SK-N-SH (cell line): ENCODE results near the gene COQ8B. TPM values are rescaled to one million over a fixed set of nuclear protein-coding genes. Genes with fewer than 3 reads are reported as not detected.

Source experiments
- CTCF ChIA-PET: fragments of 300-600, 350-600 bp; formaldehyde crosslinking; extraction: SDS; loops from one replicate; lab custom pipeline; 2021; lab: Yijun Ruan, JAX
- POLR2A ChIA-PET: fragments of 350-600 bp; sonication (Branson Sonifier 250); formaldehyde crosslinking; extraction: SDS; loops from one replicate; lab custom pipeline; 2020; ENCODE audit warnings: antibody characterized with exemption, inconsistent platforms; lab: Yijun Ruan, JAX
- DNase-seq: peaks from one replicate; pipeline ENCODE4 v3.0.0; 2012
- H2AFZ ChIP-seq: fragments of 200-600 bp; sonication (generic); 2 replicates; pipeline ENCODE4 v1.8.1; 2016; ENCODE audit warnings: antibody characterized with exemption, mild to moderate bottlenecking, low read depth
- H3F3A ChIP-seq: fragments of 200-600 bp; sonication (generic); replicated peaks from 2 replicates; pipeline ENCODE3; 2016; ENCODE audit warnings: antibody characterized with exemption, mild to moderate bottlenecking; ENCODE audit not compliant: insufficient read depth
- H3K27ac ChIP-seq, 2 experiments: fragments of 200-500 bp in 1 of 2; fragments of 200-600 bp in 1 of 2; sonication (Bioruptor generic) in 1 of 2; sonication (generic), shearing (Covaris generic) in 1 of 2; 2 replicates each; pipeline versions ENCODE4 v1.5.1 to v1.6.1; 2014 to 2016; ENCODE audit warnings: low read depth in 2 of 2, inconsistent platforms in 1 of 2, low read length in 1 of 2, mild to moderate bottlenecking in 1 of 2, mixed read lengths in 1 of 2
- H3K27me3 ChIP-seq: fragments of 200-600 bp; sonication (generic), shearing (Covaris generic); 2 replicates; pipeline ENCODE4 v1.6.1; 2016; ENCODE audit warnings: mixed run types; ENCODE audit not compliant: insufficient read depth
- H3K36me3 ChIP-seq, 2 experiments: fragments of 200-500 bp in 1 of 2; fragments of 200-600 bp in 1 of 2; sonication (Bioruptor generic) in 1 of 2; sonication (generic) in 1 of 2; replicated peaks in 1 of 2; 2 replicates each; pipeline versions ENCODE3 to v1.5.1; 2014 to 2016; ENCODE audit warnings: low read length in 1 of 2, mild to moderate bottlenecking in 1 of 2; ENCODE audit not compliant: insufficient read depth in 2 of 2, control insufficient read depth in 1 of 2
- H3K4me1 ChIP-seq, 2 experiments: fragments of 200-500 bp in 1 of 2; fragments of 200-600 bp in 1 of 2; sonication (Bioruptor generic) in 1 of 2; sonication (generic), shearing (Covaris generic) in 1 of 2; 2 replicates each; pipeline versions ENCODE4 v1.5.1 to v1.6.1; 2014 to 2016; ENCODE audit warnings: low read depth in 1 of 2, low read length in 1 of 2, mixed run types in 1 of 2; ENCODE audit not compliant: insufficient read depth in 2 of 2, control insufficient read depth in 1 of 2
- H3K4me2 ChIP-seq: fragments of 200-600 bp; sonication (generic), shearing (Covaris generic); 2 replicates; pipeline ENCODE4 v1.6.1; 2017; ENCODE audit warnings: mixed run types
- H3K4me3 ChIP-seq, 2 experiments: fragments of 200-500 bp in 1 of 2; fragments of 200-600 bp in 1 of 2; sonication (Bioruptor generic) in 1 of 2; sonication (generic), shearing (Covaris generic) in 1 of 2; 2 replicates each; pipeline versions ENCODE4 v1.5.1 to v1.8.1; 2014 to 2016; ENCODE audit warnings: low read depth in 2 of 2, inconsistent platforms in 1 of 2, low read length in 1 of 2, mild to moderate bottlenecking in 1 of 2, mixed read lengths in 1 of 2, moderate library complexity in 1 of 2
- H3K79me2 ChIP-seq: fragments of 200-600 bp; sonication (generic); 2 replicates; pipeline ENCODE4 v1.8.1; 2017; ENCODE audit warnings: mild to moderate bottlenecking; ENCODE audit not compliant: insufficient read depth
- H3K9ac ChIP-seq: fragments of 200-600 bp; sonication (generic); 2 replicates; pipeline ENCODE4 v1.6.1; 2017; ENCODE audit warnings: mixed run types
- H3K9me2 ChIP-seq: fragments of 200-600 bp; sonication (generic); 2 replicates; pipeline ENCODE4 v1.6.1; 2017; ENCODE audit warnings: mixed run types
- H3K9me3 ChIP-seq: fragments of 200-600 bp; sonication (generic); 2 replicates; pipeline ENCODE4 v1.6.1; 2017; ENCODE audit warnings: mixed run types, mild to moderate bottlenecking, moderate library complexity
- H4K20me1 ChIP-seq: fragments of 200-600 bp; sonication (generic); 2 replicates; pipeline ENCODE4 v1.6.1; 2017; ENCODE audit warnings: mild to moderate bottlenecking, mixed run types; ENCODE audit not compliant: insufficient read depth
- CTCF ChIP-seq: fragments of 200-600 bp; sonication (generic); IDR thresholded peaks from 2 replicates; pipeline ENCODE4 v1.6.1; 2017; ENCODE audit warnings: antibody characterized with exemption, mild to moderate bottlenecking, moderate library complexity
- EP300 ChIP-seq, 2 experiments: IDR thresholded peaks; 2 replicates each; pipeline versions ENCODE4 v1.4.0 to v1.6.1; 2012; ENCODE audit warnings: borderline replicate concordance in 1 of 2, low read depth in 1 of 2, low read length in 1 of 2
- EZH2phosphoT487 ChIP-seq: fragments of 200-600 bp; sonication (generic); IDR thresholded peaks from 2 replicates; pipeline ENCODE4 v1.6.1; 2017; ENCODE audit warnings: low read depth, mixed run types, mild to moderate bottlenecking, antibody characterized with exemption, moderate library complexity, borderline replicate concordance
- FOXJ3 ChIP-seq: sonication (generic); formaldehyde crosslinking; IDR thresholded peaks from 2 replicates; pipeline ENCODE4 v1.5.1; 2020; ENCODE audit warnings: mild to moderate bottlenecking, missing genetic modification reagents
- FOXM1 ChIP-seq: IDR thresholded peaks from 2 replicates; pipeline ENCODE4 v1.4.0; 2012; ENCODE audit warnings: low read depth, mild to moderate bottlenecking
- MAX ChIP-seq: IDR thresholded peaks from 2 replicates; pipeline ENCODE4 v1.4.0; 2012; ENCODE audit warnings: low read depth
- MEF2A ChIP-seq: IDR thresholded peaks from 2 replicates; pipeline ENCODE4 v1.4.0; 2012; ENCODE audit warnings: low read depth, borderline replicate concordance
- RFX5 ChIP-seq: IDR thresholded peaks from 2 replicates; pipeline ENCODE4 v1.6.1; 2012; ENCODE audit warnings: mild to moderate bottlenecking, improper control_type of control experiment, low read length
- SIN3A ChIP-seq: IDR thresholded peaks from 2 replicates; pipeline ENCODE4 v1.6.1; 2012; ENCODE audit warnings: low read depth, mild to moderate bottlenecking, low read length, moderate library complexity, borderline replicate concordance
- TAF1 ChIP-seq: IDR thresholded peaks from 2 replicates; pipeline ENCODE4 v1.6.1; 2012; ENCODE audit warnings: low read depth, mild to moderate bottlenecking, low read length, moderate library complexity, borderline replicate concordance
- TEAD4 ChIP-seq: IDR thresholded peaks from 2 replicates; pipeline ENCODE4 v1.4.0; 2012; ENCODE audit warnings: mild to moderate bottlenecking, borderline replicate concordance; ENCODE audit not compliant: insufficient read depth
- USF2 ChIP-seq: fragments of 150-350 bp; IDR thresholded peaks from 2 replicates; pipeline ENCODE4 v1.6.1; 2017; ENCODE audit warnings: antibody characterized with exemption, low read length, low read depth, borderline replicate concordance
- ZBTB33 ChIP-seq: IDR thresholded peaks from 2 replicates; pipeline ENCODE4 v1.4.0; 2012; ENCODE audit warnings: low read depth, borderline replicate concordance
- whole genome bisulfite sequencing: methylation state at CpG from one replicate; pipeline ENCODE4 v1.1.6; 2017; ENCODE audit warnings: low lambda C conversion rate; 5-methylcytosine and 5-hydroxymethylcytosine counted together
- polyA plus RNA-seq, 3 experiments: library from polyadenylated mRNA; depleted of rRNA; stranded (reverse); fragments of >200 nt; gene quantifications; 2 replicates each; pipeline ENCODE4 v1.2.3, GENCODE V29; 2012

The COQ8B gene
- polyA plus RNA-seq, 1 of the 3 experiments (the other 2 are of a cell fraction), result 43.8 TPM

- no peaks in the 10 kb centered on the region for H3F3A ChIP-seq
Observed at GRCh38 chr19:40705950-40706619, 10.6 kb downstream of the COQ8B start.

More at GRCh38 chr19:40705950-40706619, 10.6 kb downstream of the COQ8B start:
- no peak overlapping the region for H3K4me2 ChIP-seq
- TF ChIP-seq FOXM1 (no peak), FOXJ3 (CRISPR knock-in tag) (no peak), MAX (no peak), USF2 (no peak), CTCF (no peak), ZBTB33 (no peak), MEF2A (no peak), RFX5 (no peak), TAF1 (no peak), TEAD4 (no peak), EP300 (IDR thresholded peaks at IDR 0.05; ENCODE audit: borderline replicate concordance in 1 of 2, low read depth in 1 of 2, low read length in 1 of 2) (no peak), EZH2phosphoT487 (no peak), SIN3A (no peak)
- H3K9me3 ChIP-seq, result no peaks in the 10 kb centered on the region
- no peak overlapping the region for H2AFZ ChIP-seq
- no peak overlapping the region for H3K9ac ChIP-seq
- no peak overlapping the region for H3K27ac ChIP-seq
- H4K20me1 ChIP-seq, result no peaks in the 10 kb centered on the region
- WGBS, result 95% methylated on average over 7 of the region's 7 CpGs
- no peaks in the 10 kb centered on the region for H3K9me2 ChIP-seq
- H3K27me3 ChIP-seq, result no peaks in the 10 kb centered on the region
- no peaks in the 10 kb centered on the region for H3K4me1 ChIP-seq
- peaks cover 32 to 47% of the 10 kb centered on the region in 2 experiments for H3K36me3 ChIP-seq
- no peaks in the 10 kb centered on the region; the same call in 1 of the 2 replicates for H3K79me2 ChIP-seq
- no peak for DNase-seq
- ChIA-PET CTCF (no interaction called here), POLR2A (no interaction called here)
- no peak overlapping the region for H3K4me3 ChIP-seq
